Choroid plexus epithelial cell (primary cell): Measurements from ENCODE around the gene TBC1D19.
A peak's percentile ranks its signal among the peaks of the same experiment; 100 is the strongest.
"Not testable (repeated sequence)": the region's sequence is repeated elsewhere in the genome, so short reads cannot be mapped to it uniquely, and the experiment has no call there.

Experiments
- DNase-seq: peaks from one replicate; pipeline ENCODE4 v3.0.0-alpha.2; 2010; ENCODE audit warnings: low read depth
- H3K4me3 ChIP-seq: 2 replicates; pipeline ENCODE4 v1.5.1; 2011; ENCODE audit warnings: low read depth, mild to moderate bottlenecking, control low read depth, low read length, moderate library complexity
- CTCF ChIP-seq: conservative IDR thresholded peaks from 2 replicates; pipeline ENCODE4 v1.5.1; 2011; ENCODE audit warnings: low read depth, mild to moderate bottlenecking, control low read depth, inconsistent platforms, low read length, moderate library complexity

TBC1D19 gene

GRCh38 chr4:26685250-26685649, 101.4 kb downstream of the TBC1D19 start:
- TF ChIP-seq CTCF, result no peak
- H3K4me3 ChIP-seq, result no peak overlapping the region
- no peak for DNase-seq

GRCh38 chr4:26687728-26688127, 103.8 kb downstream of the TBC1D19 start:
- TF ChIP-seq CTCF, result no peak
- DNase-seq, result peak; percentile 90
- H3K4me3 ChIP-seq, result no peak overlapping the region

- TF ChIP-seq CTCF, result no peak
- H3K4me3 ChIP-seq, result no peak overlapping the region
- no peak for DNase-seq
Measured at GRCh38 chr4:26690506-26690905, 106.6 kb downstream of the TBC1D19 start.

GRCh38 chr4:26692014-26692726, 108.3 kb downstream of the TBC1D19 start:
- no peak for TF ChIP-seq CTCF
- no peak overlapping the region for H3K4me3 ChIP-seq
- DNase-seq, result no peak

- H3K4me3 ChIP-seq, DNase-seq: not testable (repeated sequence)
Measured at GRCh38 chr4:26694131-26694530, 110.2 kb downstream of the TBC1D19 start.

GRCh38 chr4:26700110-26700509, 116.2 kb downstream of the TBC1D19 start:
- DNase-seq, result no peak
- no peak overlapping the region for H3K4me3 ChIP-seq
- TF ChIP-seq CTCF, result no peak

GRCh38 chr4:26701095-26701494, 117.2 kb downstream of the TBC1D19 start:
- TF ChIP-seq CTCF, result no peak
- no peak overlapping the region for H3K4me3 ChIP-seq
- no peak for DNase-seq
